Measurements from ENCODE around the gene MRPL18.
"Not testable (repeated sequence)": the region's sequence is repeated elsewhere in the genome, so short reads cannot be mapped to it uniquely, and the experiment has no call there.

DNA sequence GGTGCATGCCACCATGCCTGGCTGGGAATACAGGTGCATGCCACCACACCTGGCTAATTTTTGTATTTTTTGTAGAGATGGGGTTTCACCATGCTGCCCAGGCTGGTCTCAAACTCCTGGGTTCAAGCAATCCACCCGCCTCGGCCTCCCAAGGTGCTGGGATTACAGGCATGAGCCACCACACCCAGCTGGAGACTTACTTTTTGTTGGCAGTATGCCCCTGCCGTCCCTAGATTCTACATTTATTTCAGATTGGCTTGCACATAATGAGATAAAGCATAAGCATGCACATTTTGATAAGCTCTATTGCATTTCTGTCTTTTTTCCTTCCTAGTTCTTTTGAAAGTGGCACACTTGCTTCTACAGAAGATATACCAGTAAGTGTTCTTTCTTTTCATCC, 26.5 kb downstream of the MRPL18 start:
- TF ChIP-seq, protein P1, sequence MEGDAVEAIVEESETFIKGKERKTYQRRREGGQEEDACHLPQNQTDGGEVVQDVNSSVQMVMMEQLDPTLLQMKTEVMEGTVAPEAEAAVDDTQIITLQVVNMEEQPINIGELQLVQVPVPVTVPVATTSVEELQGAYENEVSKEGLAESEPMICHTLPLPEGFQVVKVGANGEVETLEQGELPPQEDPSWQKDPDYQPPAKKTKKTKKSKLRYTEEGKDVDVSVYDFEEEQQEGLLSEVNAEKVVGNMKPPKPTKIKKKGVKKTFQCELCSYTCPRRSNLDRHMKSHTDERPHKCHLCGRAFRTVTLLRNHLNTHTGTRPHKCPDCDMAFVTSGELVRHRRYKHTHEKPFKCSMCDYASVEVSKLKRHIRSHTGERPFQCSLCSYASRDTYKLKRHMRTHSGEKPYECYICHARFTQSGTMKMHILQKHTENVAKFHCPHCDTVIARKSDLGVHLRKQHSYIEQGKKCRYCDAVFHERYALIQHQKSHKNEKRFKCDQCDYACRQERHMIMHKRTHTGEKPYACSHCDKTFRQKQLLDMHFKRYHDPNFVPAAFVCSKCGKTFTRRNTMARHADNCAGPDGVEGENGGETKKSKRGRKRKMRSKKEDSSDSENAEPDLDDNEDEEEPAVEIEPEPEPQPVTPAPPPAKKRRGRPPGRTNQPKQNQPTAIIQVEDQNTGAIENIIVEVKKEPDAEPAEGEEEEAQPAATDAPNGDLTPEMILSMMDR (conservative IDR thresholded peaks at IDR 0.05; ENCODE audit: low read depth, low read length) = not testable (repeated sequence)
- not testable (repeated sequence) for TF ChIP-seq EZH2phosphoT487 (IDR thresholded peaks at IDR 0.05; ENCODE audit: borderline replicate concordance, low read length)

All from PC-3 (cell line).